ENCODE data around the gene CCDC152. TPM values are rescaled to one million over a fixed set of nuclear protein-coding genes. Genes with fewer than 3 reads are reported as not detected.

The CCDC152 gene
- total RNA-seq, 1 donor from 2014 or later, result not detected

GRCh38 chr5:42826757-42827515, 70.3 kb downstream of the CCDC152 start:
- H3K27me3 ChIP-seq, result no peaks in the 10 kb centered on the region
- TF ChIP-seq POLR2AphosphoS5 (IDR thresholded peaks at IDR 0.05; ENCODE audit: insufficient read depth in 1 of 2, low read depth in 1 of 2) (no peak), POLR2A (IDR thresholded peaks at IDR 0.05) (no peak), CTCF (IDR thresholded peaks at IDR 0.05) (no peak)
- no peak overlapping the region for H3K27ac ChIP-seq
- no peaks in the 10 kb centered on the region for H3K9me3 ChIP-seq
- no peaks in the 10 kb centered on the region for H3K36me3 ChIP-seq
- no peak for DNase-seq (ENCODE audit: extremely low spot score in 2 of 2)
- intact Hi-C loops (cut with DNase I), result no loop called here
- no peak overlapping the region for H3K4me3 ChIP-seq
- no peaks in the 10 kb centered on the region for H3K4me1 ChIP-seq

- H3K27ac ChIP-seq, result no peak overlapping the region
- DNase-seq (ENCODE audit: extremely low spot score in 2 of 2), result no peak
- intact Hi-C loops (cut with DNase I), result no loop called here
Measured at GRCh38 chr5:42828671-42829070, 72.1 kb downstream of the CCDC152 start.

GRCh38 chr5:42830924-42831323, 74.3 kb downstream of the CCDC152 start:
- Histone ChIP-seq H3K36me3 (no peaks in the 10 kb centered on the region), H3K4me3 (no peak overlapping the region), H3K27me3 (no peaks in the 10 kb centered on the region), H3K4me1 (no peaks in the 10 kb centered on the region), H3K27ac (no peak overlapping the region), H3K9me3 (no peaks in the 10 kb centered on the region)
- intact Hi-C loops (cut with DNase I), result no loop called here
- DNase-seq (ENCODE audit: extremely low spot score in 2 of 2), result no peak
- TF ChIP-seq POLR2A (IDR thresholded peaks at IDR 0.05) (no peak), CTCF (IDR thresholded peaks at IDR 0.05) (no peak), POLR2AphosphoS5 (IDR thresholded peaks at IDR 0.05; ENCODE audit: insufficient read depth in 1 of 2, low read depth in 1 of 2) (no peak)

More at GRCh38 chr5:42828671-42829070, 72.1 kb downstream of the CCDC152 start:
- H3K36me3 ChIP-seq, result no peaks in the 10 kb centered on the region
- no peaks in the 10 kb centered on the region for H3K9me3 ChIP-seq
- no peak overlapping the region for H3K4me3 ChIP-seq
- no peaks in the 10 kb centered on the region for H3K27me3 ChIP-seq
- TF ChIP-seq POLR2AphosphoS5 (IDR thresholded peaks at IDR 0.05; ENCODE audit: insufficient read depth in 1 of 2, low read depth in 1 of 2) (no peak), CTCF (IDR thresholded peaks at IDR 0.05) (no peak), POLR2A (IDR thresholded peaks at IDR 0.05) (no peak)
- no peaks in the 10 kb centered on the region for H3K4me1 ChIP-seq

GRCh38 chr5:42832060-42832459, 75.4 kb downstream of the CCDC152 start:
- Histone ChIP-seq H3K4me3 (no peak overlapping the region), H3K27ac (no peak overlapping the region), H3K9me3 (no peaks in the 10 kb centered on the region), H3K36me3 (no peaks in the 10 kb centered on the region), H3K27me3 (no peaks in the 10 kb centered on the region), H3K4me1 (no peaks in the 10 kb centered on the region)
- TF ChIP-seq POLR2A (IDR thresholded peaks at IDR 0.05) (no peak), POLR2AphosphoS5 (IDR thresholded peaks at IDR 0.05; ENCODE audit: insufficient read depth in 1 of 2, low read depth in 1 of 2) (no peak), CTCF (IDR thresholded peaks at IDR 0.05) (no peak)
- intact Hi-C loops (cut with DNase I), result no loop called here
- DNase-seq (ENCODE audit: extremely low spot score in 2 of 2), result no peak

GRCh38 chr5:42836070-42836769, 79.6 kb downstream of the CCDC152 start:
- Histone ChIP-seq H3K9me3 (no peaks in the 10 kb centered on the region), H3K4me3 (no peak overlapping the region), H3K4me1 (peaks cover 16% of the 10 kb centered on the region), H3K27ac (no peak overlapping the region), H3K27me3 (no peaks in the 10 kb centered on the region), H3K36me3 (no peaks in the 10 kb centered on the region)
- no peak for DNase-seq (ENCODE audit: extremely low spot score in 2 of 2)
- intact Hi-C loops (cut with DNase I), result no loop called here
- TF ChIP-seq POLR2AphosphoS5 (IDR thresholded peaks at IDR 0.05; ENCODE audit: insufficient read depth in 1 of 2, low read depth in 1 of 2) (no peak), POLR2A (IDR thresholded peaks at IDR 0.05) (no peak), CTCF (IDR thresholded peaks at IDR 0.05) (no peak)

Data from vagina (tissue), 2 donors.